Mesenchymal stem cell (in vitro differentiated cells and primary cell): ENCODE results near the gene LRRC45.
A peak's percentile ranks its signal among the peaks of the same experiment; 100 is the strongest.

ENCODE experiments used
- DNase-seq: peaks from one replicate; pipeline ENCODE4 v3.0.0-alpha.2; 2013
- H2AFZ ChIP-seq: one replicate; pipeline ENCODE4 v1.6.1; 2013; ENCODE audit warnings: low read depth, mild to moderate bottlenecking, control low read depth, inconsistent platforms, low read length, moderate library complexity
- H2AK5ac ChIP-seq: 2 replicates; pipeline ENCODE4 v1.6.1; 2013; ENCODE audit warnings: low read length, moderate library complexity, mild to moderate bottlenecking, inconsistent platforms; ENCODE audit not compliant: severe bottlenecking
- H2BK120ac ChIP-seq: one replicate; pipeline ENCODE4 v1.6.1; 2013; ENCODE audit warnings: low read depth, mild to moderate bottlenecking, inconsistent platforms, low read length, moderate library complexity
- H2BK12ac ChIP-seq, 2 experiments: one replicate each; pipeline ENCODE4 v1.6.1; 2013; ENCODE audit warnings: inconsistent platforms in 2 of 2, low read length in 2 of 2, mild to moderate bottlenecking in 2 of 2, moderate library complexity in 2 of 2, control low read depth in 1 of 2
- H2BK15ac ChIP-seq: one replicate; pipeline ENCODE4 v1.6.1; 2013; ENCODE audit warnings: mild to moderate bottlenecking, low read depth, inconsistent platforms; ENCODE audit not compliant: poor library complexity, severe bottlenecking
- H2BK5ac ChIP-seq: 2 replicates; pipeline ENCODE4 v1.6.1; 2013; ENCODE audit warnings: low read depth, mild to moderate bottlenecking, low read length, control low read depth, inconsistent platforms; ENCODE audit not compliant: poor library complexity, severe bottlenecking
- H3K14ac ChIP-seq, 2 experiments: one replicate each; pipeline ENCODE4 v1.6.1; 2013; ENCODE audit warnings: inconsistent platforms in 2 of 2, low read length in 2 of 2, control low read depth in 1 of 2, mild to moderate bottlenecking in 1 of 2, moderate library complexity in 1 of 2
- H3K18ac ChIP-seq, 2 experiments: one replicate each; pipeline ENCODE4 v1.6.1; 2013; ENCODE audit warnings: inconsistent platforms in 2 of 2, low read length in 2 of 2, control low read depth in 1 of 2, low read depth in 1 of 2, mild to moderate bottlenecking in 1 of 2
- H3K23ac ChIP-seq, 2 experiments: one replicate each; pipeline ENCODE4 v1.6.1; 2013; ENCODE audit warnings: inconsistent platforms in 2 of 2, low read length in 2 of 2, mild to moderate bottlenecking in 2 of 2, moderate library complexity in 2 of 2, control low read depth in 1 of 2
- H3K27ac ChIP-seq: 2 replicates; pipeline ENCODE4 v1.5.1; 2013; ENCODE audit warnings: mild to moderate bottlenecking, moderate library complexity, low read length, control low read depth, inconsistent platforms; ENCODE audit not compliant: poor library complexity, severe bottlenecking
- H3K27me3 ChIP-seq, 2 experiments: 2 replicates each; pipeline versions ENCODE4 v1.6.1 to v1.7.0; 2013; ENCODE audit warnings: low read length in 2 of 2, mild to moderate bottlenecking in 2 of 2, moderate library complexity in 2 of 2, control low read depth in 1 of 2, inconsistent platforms in 1 of 2; ENCODE audit not compliant: control insufficient read depth in 1 of 2, insufficient read depth in 1 of 2
- H3K36me3 ChIP-seq, 2 experiments: 2 replicates each; pipeline versions ENCODE4 v1.6.1 to v1.7.0; 2013; ENCODE audit warnings: low read length in 2 of 2, control low read depth in 1 of 2, inconsistent platforms in 1 of 2, low read depth in 1 of 2, mild to moderate bottlenecking in 1 of 2; ENCODE audit not compliant: insufficient read depth in 2 of 2, control insufficient read depth in 1 of 2
- H3K4ac ChIP-seq, 2 experiments: one replicate each; pipeline ENCODE4 v1.6.1; 2013; ENCODE audit warnings: inconsistent platforms in 2 of 2, low read length in 2 of 2, mild to moderate bottlenecking in 2 of 2, moderate library complexity in 2 of 2, control low read depth in 1 of 2, low read depth in 1 of 2
- H3K4me1 ChIP-seq: 2 replicates; pipeline ENCODE4 v1.6.1; 2013; ENCODE audit warnings: low read depth, low read length, control low read depth; ENCODE audit not compliant: control insufficient read depth, insufficient read depth
- H3K4me2 ChIP-seq: 2 replicates; pipeline ENCODE4 v1.6.1; 2013; ENCODE audit warnings: low read length, mild to moderate bottlenecking, inconsistent platforms; ENCODE audit not compliant: poor library complexity, severe bottlenecking
- H3K4me3 ChIP-seq, 2 experiments: 2 replicates each; pipeline versions ENCODE4 v1.5.1 to v1.7.0; 2013; ENCODE audit warnings: low read length in 2 of 2, mild to moderate bottlenecking in 2 of 2, control low read depth in 1 of 2, low read depth in 1 of 2; ENCODE audit not compliant: insufficient read depth in 1 of 2
- H3K79me1 ChIP-seq: replicated peaks from 2 replicates; pipeline ENCODE4 v1.6.1; 2013; ENCODE audit warnings: mild to moderate bottlenecking, control low read depth, low read length, inconsistent platforms; ENCODE audit not compliant: poor library complexity, severe bottlenecking
- H3K9ac ChIP-seq: 2 replicates; pipeline ENCODE4 v1.7.0; 2013; ENCODE audit warnings: mild to moderate bottlenecking, low read length, moderate library complexity
- H3K9me3 ChIP-seq: 2 replicates; pipeline ENCODE4 v1.7.0; 2013; ENCODE audit warnings: mild to moderate bottlenecking, low read length; ENCODE audit not compliant: control insufficient read depth
- H4K8ac ChIP-seq: one replicate; pipeline ENCODE4 v1.6.1; 2013; ENCODE audit warnings: inconsistent platforms, mild to moderate bottlenecking, low read length, moderate library complexity
- H4K91ac ChIP-seq: one replicate; pipeline ENCODE4 v1.6.1; 2013; ENCODE audit warnings: mild to moderate bottlenecking, low read length, inconsistent platforms
- WGBS: methylation state at CpG from one replicate; pipeline ENCODE4 v1.1.7; 2013; ENCODE audit warnings: mixed read lengths; 5-methylcytosine and 5-hydroxymethylcytosine counted together

Gene LRRC45

GRCh38 chr17:82003411-82004381 is 19.4 kb upstream of the LRRC45 start:
- H2BK5ac ChIP-seq = peak overlapping the region; percentile 85
- no peaks in the 10 kb centered on the region for H3K9me3 ChIP-seq
- H4K8ac ChIP-seq = peak overlapping the region; percentile 92
- H3K36me3 ChIP-seq = peaks cover 0 to 30% of the 10 kb centered on the region in 2 experiments
- peak overlapping the region; percentile 83 for H4K91ac ChIP-seq
- peak overlapping the region; percentile 13 for H3K4me2 ChIP-seq
- peak overlapping the region; percentile 41 to 96 for H2BK12ac ChIP-seq
- DNase-seq = peak; percentile 98
- peak overlapping the region; percentile 83 for H3K27ac ChIP-seq
- peak overlapping the region in 1 of 2 experiments; percentile 97 for H3K14ac ChIP-seq
- 35% methylated on average over 40 of the region's 53 CpGs for WGBS
- H2BK15ac ChIP-seq = peak overlapping the region; percentile 80
- H3K27me3 ChIP-seq = no peaks in the 10 kb centered on the region
- H3K9ac ChIP-seq = peak overlapping the region; percentile 43
- H3K4me1 ChIP-seq = peaks cover 77% of the 10 kb centered on the region
- H3K18ac ChIP-seq = peak overlapping the region; percentile 85 to 99
- H3K4ac ChIP-seq = peak overlapping the region; percentile 88 to 89
- H3K4me3 ChIP-seq = peak overlapping the region in 1 of 2 experiments; percentile 28
- H3K23ac ChIP-seq = peak overlapping the region in 1 of 2 experiments; percentile 46
- H2AK5ac ChIP-seq = peak overlapping the region; percentile 81
- H2AFZ ChIP-seq = no peak overlapping the region
- peaks cover 17% of the 10 kb centered on the region for H3K79me1 ChIP-seq
- H2BK120ac ChIP-seq = peak overlapping the region; percentile 95

GRCh38 chr17:82004517-82005455 is 18.3 kb upstream of the LRRC45 start:
- H3K23ac ChIP-seq = no peak overlapping the region
- WGBS = 91% methylated on average over 41 of the region's 41 CpGs

GRCh38 chr17:82005701-82006348 is 17.3 kb upstream of the LRRC45 start:
- no peak overlapping the region for H2BK5ac ChIP-seq
- no peak overlapping the region for H3K23ac ChIP-seq
- no peaks in the 10 kb centered on the region for H3K9me3 ChIP-seq
- H3K18ac ChIP-seq = no peak overlapping the region
- 95% methylated on average over 29 of the region's 30 CpGs for WGBS
- no peak overlapping the region for H3K4me3 ChIP-seq
- peak overlapping the region; percentile 37 for H4K91ac ChIP-seq
- no peaks in the 10 kb centered on the region for H3K27me3 ChIP-seq
- DNase-seq = no peak
- H3K36me3 ChIP-seq = peaks cover 0 to 32% of the 10 kb centered on the region in 2 experiments
- no peak overlapping the region for H3K9ac ChIP-seq
- H2AK5ac ChIP-seq = peak overlapping the region; percentile 18
- H3K14ac ChIP-seq = peak overlapping the region in 1 of 2 experiments; percentile 6
- H2BK15ac ChIP-seq = no peak overlapping the region
- H3K79me1 ChIP-seq = peaks cover 14% of the 10 kb centered on the region
- peaks cover 77% of the 10 kb centered on the region for H3K4me1 ChIP-seq
- H3K27ac ChIP-seq = no peak overlapping the region
- H2AFZ ChIP-seq = no peak overlapping the region
- H3K4ac ChIP-seq = no peak overlapping the region
- no peak overlapping the region for H3K4me2 ChIP-seq
- no peak overlapping the region for H2BK120ac ChIP-seq
- no peak overlapping the region for H4K8ac ChIP-seq
- peak overlapping the region in 1 of 2 experiments; percentile 33 for H2BK12ac ChIP-seq

More at GRCh38 chr17:82004517-82005455, 18.3 kb upstream of the LRRC45 start:
- Histone ChIP-seq H3K27ac (peak overlapping the region; percentile 83), H2AFZ (no peak overlapping the region), H2BK12ac (peak overlapping the region; percentile 41 to 96), H2BK120ac (peak overlapping the region; percentile 95), H3K4ac (peak overlapping the region; percentile 62 to 69), H3K79me1 (peaks cover 17% of the 10 kb centered on the region), H3K4me3 (no peak overlapping the region), H3K4me1 (peaks cover 79% of the 10 kb centered on the region), H2BK15ac (peak overlapping the region; percentile 94), H4K8ac (peak overlapping the region; percentile 92), H3K36me3 (peaks cover 0 to 35% of the 10 kb centered on the region in 2 experiments), H3K27me3 (no peaks in the 10 kb centered on the region), H4K91ac (peak overlapping the region; percentile 79), H3K14ac (peak overlapping the region in 1 of 2 experiments; percentile 82), H3K9me3 (no peaks in the 10 kb centered on the region), H2AK5ac (peak overlapping the region; percentile 81), H3K18ac (peak overlapping the region; percentile 65 to 95), H2BK5ac (peak overlapping the region; percentile 39), H3K9ac (no peak overlapping the region), H3K4me2 (no peak overlapping the region)
- DNase-seq = no peak
